ENCODE measurements around the gene CNNM1.

CNNM1 gene

GRCh38 chr10:99422529-99423096 is 93.5 kb downstream of the CNNM1 start:
- DNase-seq = no peak

GRCh38 chr10:99424656-99425055 is 95.5 kb downstream of the CNNM1 start:
- DNase-seq = no peak

GRCh38 chr10:99425204-99425603 is 96.0 kb downstream of the CNNM1 start:
- DNase-seq = no peak

- DNase-seq = no peak
Observed at GRCh38 chr10:99426689-99427088, 97.5 kb downstream of the CNNM1 start.

- no peak for DNase-seq
Observed at GRCh38 chr10:99427566-99428190, 98.5 kb downstream of the CNNM1 start.

GRCh38 chr10:99429517-99430095 is 100.5 kb downstream of the CNNM1 start:
- no peak for DNase-seq

GRCh38 chr10:99430116-99430450 is 100.9 kb downstream of the CNNM1 start:
- DNase-seq = no peak

GRCh38 chr10:99430451-99431189 is 101.5 kb downstream of the CNNM1 start, which contains the start of gene GOT1:
GOT1 (minus strand) TSS chr10:99430624; CDS start chr10:99430565, 59 bp downstream.
- DNase-seq = peak; percentile 89

GRCh38 chr10:99431190-99431760 is 102.1 kb downstream of the CNNM1 start:
- DNase-seq = no peak

GRCh38 chr10:99432047-99432446 is 102.9 kb downstream of the CNNM1 start:
- no peak for DNase-seq

GRCh38 chr10:99432881-99433280 is 103.7 kb downstream of the CNNM1 start:
- DNase-seq = no peak

GRCh38 chr10:99433378-99434020 is 104.3 kb downstream of the CNNM1 start:
- no peak for DNase-seq

GRCh38 chr10:99435986-99436638 is 107.0 kb downstream of the CNNM1 start:
- DNase-seq = no peak

GRCh38 chr10:99438890-99439289 is 109.7 kb downstream of the CNNM1 start:
- DNase-seq = no peak

- DNase-seq = no peak
Observed at GRCh38 chr10:99442394-99442793, 113.2 kb downstream of the CNNM1 start.

- DNase-seq = no peak
Observed at GRCh38 chr10:99443500-99443899, 114.3 kb downstream of the CNNM1 start.
